A549 (cell line): ENCODE measurements around the gene RIC1. TPM values are rescaled to one million over a fixed set of nuclear protein-coding genes. Genes with fewer than 3 reads are reported as not detected.
A peak's percentile ranks its signal among the peaks of the same experiment; 100 is the strongest.

Experiments used
- ATAC-seq, 2 experiments: fragments of 200-7000 bp in 1 of 2; fragments of >200 bp in 1 of 2; cut with Nextera tagmentation in 1 of 2; cut with Tn5 transposase in 1 of 2; 3 replicates each; pipeline versions ENCODE4 v1.8.0 to v1.9.1; 2018 to 2020; ENCODE audit warnings: mild to moderate bottlenecking in 1 of 2, moderate library complexity in 1 of 2
- CTCF ChIA-PET: fragments of 300-600 bp; sonication (Branson Sonifier 250); formaldehyde crosslinking; extraction: SDS; loops from one replicate; lab custom pipeline; 2021; ENCODE audit warnings: antibody characterized with exemption, inconsistent platforms; lab: Yijun Ruan, JAX
- POLR2A ChIA-PET: fragments of 350-600 bp; formaldehyde crosslinking; extraction: SDS; loops from one replicate; lab custom pipeline; 2021; ENCODE audit warnings: antibody characterized with exemption, inconsistent platforms; lab: Yijun Ruan, JAX
- DNase-seq, 2 experiments: peaks; one replicate each; pipeline versions ENCODE4 v3.0.0 to v3.0.0-alpha.2; 2011 to 2016; ENCODE audit warnings: low read depth in 1 of 2, low spot score in 1 of 2
- FAIRE-seq: peaks from 2 replicates; lab custom pipeline; 2011; peaks lifted over from hg19 to GRCh38; lab: Jason Lieb, UNC
- H3K27ac ChIP-seq, 2 experiments: fragments of >200 bp; sonication (Bioruptor Twin); formaldehyde crosslinking; 3 replicates each; pipeline ENCODE4 v1.5.1; 2016 to 2017
- H3K4me1 ChIP-seq: fragments of >200 bp; sonication (Bioruptor Twin); formaldehyde crosslinking; 3 replicates; pipeline ENCODE4 v1.6.1; 2016
- H3K4me2 ChIP-seq: fragments of >200 bp; sonication (Bioruptor Twin); formaldehyde crosslinking; 3 replicates; pipeline ENCODE4 v1.6.1; 2016
- H3K4me3 ChIP-seq: fragments of >200 bp; sonication (Bioruptor Twin); formaldehyde crosslinking; 3 replicates; pipeline ENCODE4 v1.5.1; 2016
- H3K9me3 ChIP-seq: fragments of >200 bp; sonication (Bioruptor Twin); formaldehyde crosslinking; 3 replicates; pipeline ENCODE4 v1.6.1; 2016
- BHLHE40 ChIP-seq: IDR thresholded peaks from 2 replicates; pipeline ENCODE4 v1.6.1; 2012; ENCODE audit warnings: low read depth, low read length, inconsistent platforms
- CEBPB ChIP-seq, 2 experiments: fragments of >200 bp in 1 of 2; sonication (Bioruptor Twin) in 1 of 2; formaldehyde crosslinking in 1 of 2; IDR thresholded peaks; 2 replicates each; pipeline ENCODE4 v1.6.1; 2012 to 2016
- CHD2 ChIP-seq: fragments of 150-350 bp; IDR thresholded peaks from 2 replicates; pipeline ENCODE4 v1.6.1; 2014; ENCODE audit warnings: low read length; ENCODE audit not compliant: partially characterized antibody
- EHMT2 ChIP-seq: fragments of 200-600 bp; sonication (generic); IDR thresholded peaks from 2 replicates; pipeline ENCODE4 v1.6.1; 2016; ENCODE audit warnings: antibody characterized with exemption, low read depth, mild to moderate bottlenecking, moderate library complexity
- ESRRA ChIP-seq: fragments of 150-350 bp; IDR thresholded peaks from 2 replicates; pipeline ENCODE4 v1.6.1; 2014; ENCODE audit warnings: mild to moderate bottlenecking, low read length, borderline replicate concordance
- FOSL2 ChIP-seq, 2 experiments: fragments of 450-650 bp in 1 of 2; fragments of >200 bp in 1 of 2; sonication (Bioruptor Twin) in 1 of 2; formaldehyde crosslinking; IDR thresholded peaks; 2 replicates each; pipeline versions ENCODE4 v1.5.0 to v1.6.1; 2016 to 2020; ENCODE audit warnings: mild to moderate bottlenecking in 1 of 2, moderate library complexity in 1 of 2
- HEYL ChIP-seq: fragments of 250-450 bp; sonication (Bioruptor Pico); IDR thresholded peaks from 2 replicates; pipeline ENCODE4 v1.8.0; 2021; ENCODE audit warnings: mild to moderate bottlenecking, moderate library complexity
- HMGXB4 ChIP-seq: fragments of 250-450 bp; sonication (Bioruptor Pico); IDR thresholded peaks from 2 replicates; pipeline ENCODE4 v1.5.0; 2021; ENCODE audit warnings: mild to moderate bottlenecking, moderate library complexity, borderline replicate concordance
- JUNB ChIP-seq: fragments of >200 bp; sonication (Bioruptor Twin); formaldehyde crosslinking; IDR thresholded peaks from 2 replicates; pipeline ENCODE4 v1.6.1; 2016
- MAFK ChIP-seq: fragments of 450-650 bp; IDR thresholded peaks from 2 replicates; pipeline ENCODE4 v1.6.1; 2014; ENCODE audit not compliant: partially characterized antibody
- MAX ChIP-seq: IDR thresholded peaks from 2 replicates; pipeline ENCODE4 v1.6.1; 2012
- NFE2L2 ChIP-seq: fragments of 150-350 bp; conservative IDR thresholded peaks from 2 replicates; pipeline ENCODE4 v1.6.1; 2014; ENCODE audit warnings: low read length
- NR3C1 ChIP-seq: fragments of >200 bp; sonication (Bioruptor Twin); formaldehyde crosslinking; IDR thresholded peaks from 3 replicates; pipeline ENCODE4 v1.6.1; 2017
- PHF8 ChIP-seq: fragments of 200-600 bp; sonication (generic); IDR thresholded peaks from 2 replicates; pipeline ENCODE4 v1.6.1; 2016; ENCODE audit warnings: low read depth, mild to moderate bottlenecking, antibody characterized with exemption, moderate library complexity, borderline replicate concordance
- REST ChIP-seq: fragments of 200-600 bp; sonication (generic); IDR thresholded peaks from 2 replicates; pipeline ENCODE4 v1.6.1; 2016; ENCODE audit warnings: antibody characterized with exemption, mild to moderate bottlenecking, moderate library complexity
- SMC3 ChIP-seq: fragments of >200 bp; sonication (Bioruptor Twin); formaldehyde crosslinking; IDR thresholded peaks from 3 replicates; pipeline ENCODE4 v1.6.1; 2018; ENCODE audit warnings: inconsistent platforms
- USF2 ChIP-seq: fragments of 450-650 bp; IDR thresholded peaks from 2 replicates; pipeline ENCODE4 v1.6.1; 2014; ENCODE audit warnings: antibody characterized with exemption
- ZFP36 ChIP-seq: fragments of 450-650 bp; IDR thresholded peaks from 2 replicates; pipeline ENCODE4 v1.6.1; 2014; ENCODE audit warnings: borderline replicate concordance; ENCODE audit not compliant: partially characterized antibody
- ZNF302 ChIP-seq: fragments of 250-450 bp; sonication (Bioruptor Pico); IDR thresholded peaks from 2 replicates; pipeline ENCODE4 v1.9.0; 2021; ENCODE audit warnings: inconsistent platforms, mild to moderate bottlenecking, moderate library complexity
- WGBS: methylation state at CpG from one replicate; pipeline ENCODE4 v1.1.6; 2017; ENCODE audit errors: missing lambda C conversion rate; 5-methylcytosine and 5-hydroxymethylcytosine counted together
- polyA plus RNA-seq, 4 experiments: library from polyadenylated mRNA; depleted of rRNA in 3 of 4; stranded (reverse); fragments of >200 nt; fragmentation: RNase III in 1 of 4; extraction: RNeasy Plus Mini Kit Qiagen cat#74134 plus additional on column Dnase treatment in 1 of 4; gene quantifications; 2 replicates in 3 of 4; 3 replicates in 1 of 4; pipeline ENCODE4 v1.2.3, GENCODE V29; 2011 to 2017

RIC1 gene
- polyA plus RNA-seq, 2 of the 4 experiments (the other 2 are of a cell fraction), result 10.7 to 26.8 TPM

GRCh38 chr9:5690278-5690677 lies 61.4 kb downstream of the RIC1 start (continued):
- TF ChIP-seq CHD2, result no peak
- no peak for TF ChIP-seq ZFP36

- peaks cover 6% of the 10 kb centered on the region; the same call in 1 of the 3 replicates for H3K4me1 ChIP-seq
- no peak for FAIRE-seq
- no peak for ATAC-seq
- ChIA-PET CTCF (interaction anchor here (1.1 kb wide), 1 partner anchor 13 kb away, joined by 3 read pairs; no protein-coding TSS in a partner anchor), POLR2A (no interaction called here)
- H3K9me3 ChIP-seq, result no peaks in the 10 kb centered on the region
- H3K4me3 ChIP-seq, result no peak overlapping the region
- DNase-seq, result no peak
- peak; percentile 63 for TF ChIP-seq MAFK
- no peak for TF ChIP-seq SMC3
- TF ChIP-seq HEYL (CRISPR knock-in tag), result no peak
- TF ChIP-seq NFE2L2, result no peak
- TF ChIP-seq, all 56 proteins: peak for 1
- Histone ChIP-seq H3K27ac (no peak overlapping the region), H3K4me2 (no peak overlapping the region)
- 87% methylated on average over 2 of the region's 2 CpGs for WGBS
These were observed 67.0 kb downstream of the RIC1 start for GRCh38 chr9:5695860-5696259.

GRCh38 chr9:5696884-5697283 lies 68.0 kb downstream of the RIC1 start:
- ChIA-PET POLR2A (no interaction called here), CTCF (no interaction called here)
- no peak for FAIRE-seq
- H3K9me3 ChIP-seq, result no peaks in the 10 kb centered on the region
- no peak for ATAC-seq
- no peak overlapping the region for H3K27ac ChIP-seq
- H3K4me1 ChIP-seq, result peaks cover 6% of the 10 kb centered on the region; the same call in 1 of the 3 replicates
- DNase-seq, result no peak
- TF ChIP-seq ZNF302 (CRISPR knock-in tag) (no peak), FOSL2 (IDR thresholded peaks at IDR 0.05) (no peak), FOSL2 (CRISPR knock-in tag; IDR thresholded peaks at IDR 0.05) (no peak), BHLHE40 (no peak), REST (no peak), ESRRA (no peak), CEBPB (IDR thresholded peaks at IDR 0.05) (no peak), PHF8 (no peak), EHMT2 (no peak), USF2 (no peak), MAX (no peak), NR3C1 (no peak), JUNB (no peak), HMGXB4 (CRISPR knock-in tag) (no peak)
- no peak overlapping the region for H3K4me3 ChIP-seq
- H3K4me2 ChIP-seq, result no peak overlapping the region
- 93% methylated on average over 2 of the region's 2 CpGs for WGBS
